GM19238 (cell line): ENCODE data around the gene RMDN3.

ENCODE experiments used
- DNase-seq: peaks from one replicate; pipeline ENCODE4 v3.0.0; 2011; ENCODE audit warnings: low spot score; ENCODE audit not compliant: insufficient read length

The RMDN3 gene

DNA sequence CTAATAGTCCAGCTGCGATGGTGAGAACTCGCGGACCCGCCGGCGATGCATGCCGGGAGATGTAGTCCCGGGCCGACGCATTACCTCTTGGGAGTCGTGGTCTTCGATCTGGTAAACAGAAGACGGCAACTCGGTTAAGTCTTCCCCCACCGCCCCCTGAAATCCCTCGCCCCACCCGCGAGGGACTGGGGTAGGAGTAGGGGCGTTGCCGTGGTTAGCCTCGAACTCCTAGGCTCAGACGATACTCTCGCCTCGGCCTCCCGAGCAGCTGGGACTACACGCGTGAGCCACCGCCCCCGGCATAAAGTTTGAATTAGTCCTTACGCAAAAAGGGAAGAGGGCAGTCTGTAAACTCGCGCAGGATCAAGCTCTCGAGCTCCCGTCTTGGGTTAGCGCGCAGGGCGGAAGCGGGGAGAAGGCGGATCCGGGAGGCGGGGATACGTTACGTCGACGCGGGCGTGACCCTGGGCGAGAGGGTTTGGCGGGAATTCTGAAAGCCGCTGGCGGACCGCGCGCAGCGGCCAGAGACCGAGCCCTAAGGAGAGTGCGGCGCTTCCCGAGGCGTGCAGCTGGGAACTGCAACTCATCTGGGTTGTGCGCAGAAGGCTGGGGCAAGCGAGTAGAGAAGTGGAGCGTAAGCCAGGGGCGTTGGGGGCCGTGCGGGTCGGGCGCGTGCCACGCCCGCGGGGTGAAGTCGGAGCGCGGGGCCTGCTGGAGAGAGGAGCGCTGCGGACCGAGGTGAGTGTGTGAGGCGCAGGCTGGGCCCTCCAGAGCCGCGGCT is 60.2 kb downstream of the RMDN3 start, which contains the start of gene RAD51:
Gene RAD51, plus strand, starts transcription at position 487 of the 781 bp plus-strand sequence. CDS start 3,585 bp downstream, outside the sequence.
- peak; percentile 93 for DNase-seq

DNA sequence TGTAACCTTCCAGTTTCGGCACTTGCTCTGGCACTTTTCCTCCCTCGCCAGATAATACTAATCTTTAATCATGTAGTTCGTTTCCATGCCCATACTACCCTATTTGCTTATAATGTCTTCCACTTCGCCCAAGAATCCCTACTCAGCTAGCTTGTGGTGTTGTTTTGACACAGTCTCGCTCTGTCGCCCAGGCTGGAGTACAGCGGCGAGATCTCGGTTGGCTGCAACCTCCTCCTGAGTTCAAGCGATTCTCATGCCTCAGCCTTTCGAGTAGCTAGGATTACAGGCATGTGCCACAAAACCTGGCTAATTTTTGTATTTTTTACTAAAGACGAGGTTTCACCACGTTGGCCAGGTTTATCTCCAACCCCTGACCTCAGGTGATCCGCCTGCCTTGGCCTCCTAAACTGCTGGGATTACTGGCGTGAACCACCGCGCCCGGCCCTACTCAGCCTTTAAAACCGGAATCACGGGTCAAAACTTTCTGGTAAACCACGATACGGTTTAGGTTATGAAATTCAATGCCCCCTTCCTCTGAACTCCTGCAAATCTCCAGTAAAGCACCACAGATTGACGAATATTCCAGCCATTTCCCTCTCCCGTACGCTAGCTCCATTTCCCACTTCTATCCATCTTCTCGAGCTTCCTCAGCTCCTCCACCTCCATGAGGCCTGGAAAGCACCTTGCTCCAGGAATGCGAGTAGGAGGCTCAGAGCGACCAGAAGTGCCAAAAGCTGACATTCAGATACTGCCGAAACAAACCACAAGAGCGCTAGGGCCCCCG is 61.0 kb downstream of the RMDN3 start:
- DNase-seq = peak; percentile 12

DNA sequence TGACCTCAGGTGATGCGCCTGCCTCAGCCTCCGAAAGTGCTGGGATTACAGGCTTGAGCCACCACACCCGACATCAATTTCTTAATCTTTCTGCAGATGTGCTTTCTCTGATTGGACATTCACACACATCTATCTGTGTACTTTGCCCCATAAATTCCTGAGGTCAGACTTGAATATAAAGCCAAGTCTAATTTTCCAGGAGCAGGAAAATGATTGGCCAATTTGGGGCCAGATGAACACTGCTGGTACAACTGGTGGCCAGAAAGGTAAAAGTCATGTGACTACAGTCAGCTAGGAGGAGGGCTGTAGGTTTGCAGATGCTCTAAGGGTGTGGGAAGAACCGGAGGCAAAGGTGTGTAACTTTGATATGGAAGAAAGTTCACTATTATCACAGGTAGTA is 63.3 kb downstream of the RMDN3 start:
- no peak for DNase-seq

DNA sequence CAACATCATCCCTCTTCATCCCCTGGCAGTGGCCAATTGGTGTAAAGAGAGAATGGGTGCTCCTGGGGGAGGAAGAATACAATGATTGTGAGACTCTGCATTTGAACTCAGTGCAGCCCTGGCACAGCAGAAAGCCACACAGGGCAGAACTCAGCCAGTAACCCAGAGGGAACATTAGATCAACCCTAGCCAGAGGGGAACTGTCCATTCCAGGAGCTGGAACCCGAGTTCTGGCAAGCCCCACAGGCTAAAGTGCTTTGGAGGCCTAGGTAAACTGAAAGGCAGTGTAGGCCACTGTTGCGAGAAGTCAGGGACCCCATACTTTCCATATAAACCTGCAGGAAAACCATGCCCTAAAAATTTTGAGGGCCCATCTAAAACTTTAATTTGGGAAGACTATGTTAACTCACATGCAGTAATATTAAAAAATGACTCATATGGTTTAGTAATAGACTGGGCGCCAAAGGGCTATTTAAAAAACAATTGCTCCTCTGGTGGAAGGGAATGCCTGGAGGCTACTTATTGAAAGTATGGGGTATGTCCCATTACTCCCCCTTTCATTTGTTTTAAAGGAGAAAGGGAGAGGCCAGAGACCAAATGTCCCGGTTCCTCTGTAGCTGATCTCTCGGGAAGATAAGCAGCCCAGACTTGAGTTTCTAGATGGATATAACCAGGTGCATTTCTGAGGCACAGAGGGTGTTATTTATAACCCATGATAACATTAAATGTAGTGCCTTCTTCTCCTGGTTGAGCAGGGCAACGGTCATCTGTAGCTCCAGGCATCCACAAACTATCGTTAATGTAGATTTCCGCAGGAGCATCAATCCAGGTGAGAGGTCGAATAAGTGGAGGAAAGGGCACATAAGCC is 65.9 kb downstream of the RMDN3 start:
- no peak for DNase-seq
